NT2/D1 (cell line): ENCODE measurements around the gene SPEM1.

Experiments used
- DNase-seq: peaks from one replicate; pipeline ENCODE4 v3.0.0-alpha.2; 2011; ENCODE audit warnings: low read depth, low spot score
- H3K27me3 ChIP-seq: 2 replicates; pipeline ENCODE4 v1.6.0; 2011; ENCODE audit warnings: mild to moderate bottlenecking; ENCODE audit not compliant: insufficient read length, insufficient read depth
- H3K36me3 ChIP-seq: 2 replicates; pipeline ENCODE4 v1.6.1; 2011; ENCODE audit warnings: mild to moderate bottlenecking, low read length, mixed read lengths; ENCODE audit not compliant: insufficient read depth, insufficient read length
- H3K4me1 ChIP-seq: 2 replicates; pipeline ENCODE4 v1.5.1; 2011; ENCODE audit not compliant: insufficient read depth, insufficient read length
- H3K4me3 ChIP-seq: 2 replicates; pipeline ENCODE4 v1.5.1; 2011; ENCODE audit warnings: low read depth; ENCODE audit not compliant: insufficient read length
- H3K9ac ChIP-seq: 2 replicates; pipeline ENCODE4 v1.6.0; 2011; ENCODE audit warnings: low read depth; ENCODE audit not compliant: insufficient read length
- H3K9me3 ChIP-seq: 2 replicates; pipeline ENCODE4 v1.5.1; 2011; ENCODE audit warnings: mild to moderate bottlenecking, low read length; ENCODE audit not compliant: insufficient read depth
- SUZ12 ChIP-seq: IDR thresholded peaks from 2 replicates; pipeline ENCODE4 v1.6.1; 2011; ENCODE audit not compliant: insufficient read length, insufficient read depth; ENCODE audit errors: extremely low read depth
- YY1 ChIP-seq: IDR thresholded peaks from 2 replicates; pipeline ENCODE4 v1.6.1; 2011; ENCODE audit not compliant: insufficient read length, insufficient read depth
- ZNF274 ChIP-seq: IDR thresholded peaks from 2 replicates; pipeline ENCODE4 v1.6.1; 2011; ENCODE audit warnings: mild to moderate bottlenecking, low read depth, low read length

Gene SPEM1

GRCh38 chr17:7419819-7420610 lies at the start of gene SPEM1:
Gene SPEM1 (plus strand): TSS chr17:7420324. CDS start chr17:7420385, 61 bp downstream.
- H3K36me3 ChIP-seq: peaks cover 31% of the 10 kb centered on the region
- H3K4me3 ChIP-seq: no peak within 1 kb of the TSS
- no peak for DNase-seq
- H3K27me3 ChIP-seq: no peaks in the 10 kb centered on the region
- H3K9me3 ChIP-seq: no peaks in the 10 kb centered on the region
- H3K4me1 ChIP-seq: no peaks in the 10 kb centered on the region
- TF ChIP-seq YY1: no peak
- no peak for TF ChIP-seq SUZ12
- no peak for TF ChIP-seq ZNF274
- no peak within 1 kb of the TSS for H3K9ac ChIP-seq

DNA sequence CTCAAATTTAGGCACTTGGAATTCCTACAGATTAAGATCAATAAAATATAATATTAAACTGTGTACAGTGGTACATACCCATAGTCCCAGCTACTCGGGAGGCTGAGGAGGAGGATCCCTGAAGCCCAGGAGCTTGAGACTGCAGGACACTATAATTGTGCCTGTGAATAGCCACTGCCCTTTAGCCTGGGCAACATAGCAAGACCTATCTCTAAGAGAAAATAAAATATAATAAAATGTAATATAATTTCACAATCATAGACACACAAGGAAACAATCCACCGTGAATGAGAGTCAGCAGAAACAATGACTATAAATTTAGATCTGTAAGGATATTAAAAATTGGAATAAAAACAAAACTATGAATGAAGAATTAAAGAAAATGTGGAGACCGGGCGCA lies 49.3 kb upstream of the SPEM1 start:
- no peak overlapping the region for H3K9ac ChIP-seq
- TF ChIP-seq SUZ12: no peak
- no peak for TF ChIP-seq YY1
- TF ChIP-seq ZNF274: no peak
- no peaks in the 10 kb centered on the region for H3K9me3 ChIP-seq
- DNase-seq: no peak
- H3K4me3 ChIP-seq: no peak overlapping the region
- no peaks in the 10 kb centered on the region for H3K4me1 ChIP-seq
- no peaks in the 10 kb centered on the region for H3K36me3 ChIP-seq
- no peaks in the 10 kb centered on the region for H3K27me3 ChIP-seq

- Histone ChIP-seq H3K9ac (no peak overlapping the region), H3K36me3 (no peaks in the 10 kb centered on the region), H3K9me3 (peaks cover 4% of the 10 kb centered on the region; the same call in 1 of the 2 replicates), H3K27me3 (peaks cover 3% of the 10 kb centered on the region), H3K4me1 (no peaks in the 10 kb centered on the region), H3K4me3 (no peak overlapping the region)
- TF ChIP-seq SUZ12: no peak
- no peak for TF ChIP-seq YY1
- no peak for TF ChIP-seq ZNF274
- no peak for DNase-seq
Measured at GRCh38 chr17:7374353-7374752, 45.8 kb upstream of the SPEM1 start.

- TF ChIP-seq SUZ12 (no peak), ZNF274 (no peak), YY1 (no peak)
- H3K27me3 ChIP-seq: peaks cover 45% of the 10 kb centered on the region
- H3K4me3 ChIP-seq: no peak overlapping the region
- no peak for DNase-seq
- no peaks in the 10 kb centered on the region for H3K36me3 ChIP-seq
- H3K9ac ChIP-seq: no peak overlapping the region
- peaks cover 20% of the 10 kb centered on the region for H3K4me1 ChIP-seq
- peaks cover 5% of the 10 kb centered on the region; the same call in 1 of the 2 replicates for H3K9me3 ChIP-seq
Measured at GRCh38 chr17:7379134-7379533, 41.0 kb upstream of the SPEM1 start.

DNA sequence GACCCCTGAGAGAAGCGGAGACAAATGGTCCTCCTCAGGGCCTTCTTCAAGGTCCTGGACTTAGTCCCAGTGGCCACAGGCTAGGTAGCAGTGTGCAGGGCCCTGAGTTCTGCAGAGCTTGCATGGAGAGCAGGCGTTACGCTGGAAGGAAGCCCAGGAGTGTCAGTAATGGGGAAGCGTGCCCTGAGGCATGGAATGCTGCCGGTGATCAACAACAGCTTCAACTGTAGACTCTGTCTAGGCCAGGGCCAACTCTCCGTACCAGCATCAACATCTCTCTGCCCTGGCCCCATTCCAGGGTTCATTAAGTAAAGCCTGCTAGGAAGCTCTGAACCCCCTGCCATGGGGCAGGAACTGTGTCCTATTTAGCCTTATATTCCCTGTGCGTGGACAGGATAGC lies 39.8 kb upstream of the SPEM1 start:
- peaks cover 22% of the 10 kb centered on the region for H3K4me1 ChIP-seq
- H3K36me3 ChIP-seq: no peaks in the 10 kb centered on the region
- no peak for TF ChIP-seq ZNF274
- no peak for TF ChIP-seq SUZ12
- TF ChIP-seq YY1: no peak
- peaks cover 45% of the 10 kb centered on the region for H3K27me3 ChIP-seq
- peak overlapping the region; percentile 54 for H3K4me3 ChIP-seq
- DNase-seq: no peak
- H3K9ac ChIP-seq: peak overlapping the region; percentile 78
- peaks cover 5% of the 10 kb centered on the region; the same call in 1 of the 2 replicates for H3K9me3 ChIP-seq

DNA sequence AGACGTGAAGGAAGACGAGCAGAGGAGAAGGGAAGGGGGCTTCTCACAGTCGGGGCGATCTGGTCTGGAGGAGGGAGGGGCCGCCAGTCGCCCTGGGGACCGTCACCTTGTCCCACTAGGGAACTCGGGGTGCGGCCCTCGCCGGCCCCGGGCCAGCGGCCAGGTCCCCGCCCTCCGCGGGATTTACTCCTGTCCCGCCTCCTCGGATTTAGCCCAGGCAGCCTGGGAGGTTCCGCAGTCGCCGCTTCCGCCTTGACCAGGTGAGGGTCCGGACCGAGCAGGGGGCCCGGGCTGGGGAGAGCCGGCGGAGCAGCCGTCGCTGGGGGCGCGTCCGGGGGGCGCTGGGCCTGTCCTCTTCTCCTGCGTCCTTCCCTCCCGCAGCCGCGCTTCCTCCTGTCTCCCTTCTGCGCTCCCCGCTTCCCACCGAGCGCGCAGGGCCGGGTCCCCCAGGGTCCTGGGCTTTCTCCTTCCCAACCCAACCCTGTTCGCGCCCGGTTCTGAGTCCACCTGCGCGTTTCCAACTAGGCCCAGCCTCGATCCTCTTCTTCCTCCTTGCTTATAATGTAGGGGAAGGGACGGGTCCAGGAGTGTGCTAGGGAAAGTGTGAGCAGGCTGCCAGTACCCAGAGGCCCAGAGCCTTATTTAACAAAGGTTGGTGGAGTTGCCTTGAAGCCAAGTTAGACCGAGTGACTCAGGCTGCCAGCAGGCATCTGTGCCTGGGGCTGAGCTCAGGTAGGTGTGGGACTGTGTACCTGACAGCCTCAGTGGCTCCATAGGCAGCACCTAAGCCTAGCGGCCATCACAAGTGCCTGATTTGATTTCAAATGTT lies 39.1 kb upstream of the SPEM1 start, which contains the start of gene TNK1:
TSS of gene TNK1 (plus strand) at position 235 of the 829 bp plus-strand sequence. CDS start 1,838 bp downstream, outside the sequence.
- Histone ChIP-seq H3K9ac (peak within 1 kb of the TSS; percentile 78), H3K27me3 (peaks cover 45% of the 10 kb centered on the region), H3K4me3 (peak within 1 kb of the TSS; percentile 54), H3K36me3 (no peaks in the 10 kb centered on the region), H3K9me3 (peaks cover 5% of the 10 kb centered on the region; the same call in 1 of the 2 replicates), H3K4me1 (peaks cover 22% of the 10 kb centered on the region)
- TF ChIP-seq SUZ12 (no peak), YY1 (no peak), ZNF274 (no peak)
- DNase-seq: no peak
